ENCODE data around the gene CDH11.

DNA sequence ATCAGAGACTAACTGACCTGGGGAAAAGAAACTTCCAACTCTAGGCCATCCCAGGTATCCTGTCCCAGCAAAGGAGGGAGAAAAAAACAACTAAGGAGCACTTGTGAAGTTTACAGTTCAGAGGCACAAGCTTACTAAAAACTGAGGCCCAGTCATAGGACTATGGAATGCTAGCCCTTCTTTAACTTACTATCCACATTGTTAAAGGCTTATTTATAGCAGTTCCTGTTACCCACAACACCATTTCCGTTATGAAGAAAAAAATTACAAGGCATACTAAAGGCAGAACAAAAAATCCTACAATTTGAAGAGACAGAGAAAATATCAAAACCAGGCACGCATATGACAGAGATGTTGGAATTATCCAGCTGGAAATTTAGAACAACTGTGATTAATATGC lies 159.1 kb downstream of the CDH11 start:
- no peak for TF ChIP-seq EZH2phosphoT487 (IDR thresholded peaks at IDR 0.05; ENCODE audit: low read depth)
- no peak for TF ChIP-seq CTCF (IDR thresholded peaks at IDR 0.05; ENCODE audit: low read depth, low read length)
